GM18867 (cell line): Measurements from ENCODE around the gene CREBZF.

Experiments used
- ATAC-seq: cut with Tn5 transposase; IDR thresholded peaks from one replicate; pipeline ENCODE4 v1.9.1; 2021; ENCODE audit warnings: mild to moderate bottlenecking, moderate library complexity; ENCODE audit not compliant: unreplicated experiment

The CREBZF gene, protein sequence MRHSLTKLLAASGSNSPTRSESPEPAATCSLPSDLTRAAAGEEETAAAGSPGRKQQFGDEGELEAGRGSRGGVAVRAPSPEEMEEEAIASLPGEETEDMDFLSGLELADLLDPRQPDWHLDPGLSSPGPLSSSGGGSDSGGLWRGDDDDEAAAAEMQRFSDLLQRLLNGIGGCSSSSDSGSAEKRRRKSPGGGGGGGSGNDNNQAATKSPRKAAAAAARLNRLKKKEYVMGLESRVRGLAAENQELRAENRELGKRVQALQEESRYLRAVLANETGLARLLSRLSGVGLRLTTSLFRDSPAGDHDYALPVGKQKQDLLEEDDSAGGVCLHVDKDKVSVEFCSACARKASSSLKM

DNA sequence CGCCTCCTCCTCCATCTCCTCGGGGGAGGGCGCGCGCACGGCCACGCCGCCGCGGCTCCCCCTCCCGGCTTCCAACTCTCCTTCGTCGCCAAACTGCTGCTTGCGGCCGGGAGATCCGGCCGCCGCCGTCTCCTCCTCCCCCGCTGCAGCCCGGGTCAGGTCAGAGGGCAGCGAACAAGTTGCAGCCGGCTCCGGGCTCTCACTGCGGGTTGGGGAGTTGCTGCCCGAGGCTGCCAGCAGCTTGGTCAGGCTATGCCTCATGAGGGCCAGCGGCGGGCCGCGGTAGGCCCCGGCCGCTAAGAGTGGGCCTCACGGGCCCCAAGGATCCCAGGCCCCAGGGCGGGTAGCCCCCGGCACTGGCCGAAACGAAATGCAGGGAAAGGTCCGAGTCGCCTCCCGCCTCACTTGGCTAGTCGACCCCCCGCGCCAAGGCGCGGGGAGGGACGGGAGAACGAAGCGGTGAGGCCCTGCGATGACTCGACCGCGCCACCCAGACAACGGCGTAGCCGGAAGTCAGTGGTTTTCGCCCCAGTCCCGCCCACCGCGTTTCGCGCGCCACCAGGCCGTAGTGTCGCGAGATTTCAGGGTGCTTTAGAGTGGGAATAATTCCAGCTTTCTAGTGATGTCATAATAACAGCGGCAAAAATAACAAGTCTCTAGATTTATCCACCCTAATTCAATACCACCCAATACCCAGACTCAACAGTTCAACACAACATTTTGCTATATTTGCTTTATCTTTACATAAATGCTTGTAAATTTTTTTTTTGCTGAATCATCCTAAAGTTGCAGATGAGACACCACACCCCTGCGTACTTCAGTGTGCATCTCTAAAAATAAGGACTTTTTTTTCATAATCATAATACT is at the start of gene CREBZF:
Gene CREBZF, minus strand, starts transcription at position 515 of the 867 bp plus-strand sequence. Its CDS starts 254 bp downstream, at position 261.
- ATAC-seq, result peak; percentile 89

DNA sequence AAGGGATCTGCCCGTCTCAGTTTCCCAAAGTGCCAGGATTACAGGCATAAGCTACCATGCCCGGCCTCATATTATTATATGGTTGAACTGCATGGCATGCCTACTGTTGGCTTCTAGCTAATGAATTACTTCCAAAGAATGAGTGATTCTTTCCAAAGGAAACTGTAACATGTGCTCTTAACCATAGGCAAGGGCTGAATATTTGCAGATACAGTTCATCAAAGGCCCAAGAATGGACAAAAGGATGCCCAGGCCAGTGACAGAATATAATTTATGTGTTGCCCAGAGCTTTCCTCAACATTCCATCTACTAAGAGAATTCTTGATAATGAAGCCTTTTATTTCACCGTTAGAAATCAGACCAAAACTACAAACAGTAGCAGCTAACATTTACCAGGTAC is 48.0 kb upstream of the CREBZF start:
- ATAC-seq, result no peak

DNA sequence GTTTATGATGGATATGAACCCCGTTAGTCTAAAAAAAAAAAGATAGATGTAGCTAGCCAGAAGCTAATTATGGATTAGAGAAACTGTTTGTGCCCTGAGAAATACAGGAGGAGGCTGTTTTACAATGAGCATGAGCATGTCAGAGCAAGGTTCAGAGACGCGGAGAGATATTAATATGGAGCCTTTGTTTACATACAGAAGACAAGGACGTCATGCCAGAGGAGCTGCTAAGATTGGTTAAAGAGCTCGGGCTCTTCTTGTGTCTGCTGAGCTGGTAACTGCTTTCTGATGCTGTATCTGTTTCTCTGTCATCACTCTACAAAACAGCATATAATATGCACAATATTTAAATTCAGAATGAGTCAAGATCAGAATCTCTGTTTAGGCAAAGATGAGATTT is 46.0 kb upstream of the CREBZF start:
- ATAC-seq, result no peak

DNA sequence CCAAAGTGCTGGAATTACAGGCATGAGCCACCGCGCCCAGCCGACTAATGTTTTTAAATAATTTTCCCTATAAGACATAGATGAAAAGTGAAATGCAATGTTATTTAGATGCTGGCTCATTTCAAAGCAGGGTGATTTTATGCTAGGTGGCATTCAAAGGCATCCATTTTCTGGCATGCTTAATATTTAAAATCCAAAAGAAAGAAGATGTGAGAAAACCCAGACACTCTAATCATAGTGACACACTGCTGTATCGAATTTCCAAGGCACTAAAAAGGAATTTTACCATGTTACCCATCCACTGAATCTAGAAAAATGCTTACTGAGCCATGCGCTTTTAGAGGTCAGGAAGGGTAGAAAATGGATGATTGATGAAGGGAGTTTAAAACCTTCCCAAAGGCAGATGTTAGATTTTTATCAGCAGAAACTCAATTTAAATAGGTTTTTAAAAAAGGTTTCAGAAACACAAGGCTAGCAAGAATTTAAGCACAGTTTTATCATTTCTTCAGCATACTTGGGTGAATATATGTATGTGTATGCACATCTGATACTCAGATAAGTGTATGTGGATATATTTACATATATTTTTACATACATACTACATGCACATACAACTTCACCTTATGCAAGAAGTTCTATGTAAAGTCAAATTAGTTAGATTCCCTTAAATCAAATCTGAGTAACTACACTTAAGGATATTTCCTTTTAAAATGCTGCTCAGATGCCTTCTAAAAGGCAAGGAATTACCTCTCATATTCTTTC is 45.2 kb upstream of the CREBZF start:
- ATAC-seq, result no peak

DNA sequence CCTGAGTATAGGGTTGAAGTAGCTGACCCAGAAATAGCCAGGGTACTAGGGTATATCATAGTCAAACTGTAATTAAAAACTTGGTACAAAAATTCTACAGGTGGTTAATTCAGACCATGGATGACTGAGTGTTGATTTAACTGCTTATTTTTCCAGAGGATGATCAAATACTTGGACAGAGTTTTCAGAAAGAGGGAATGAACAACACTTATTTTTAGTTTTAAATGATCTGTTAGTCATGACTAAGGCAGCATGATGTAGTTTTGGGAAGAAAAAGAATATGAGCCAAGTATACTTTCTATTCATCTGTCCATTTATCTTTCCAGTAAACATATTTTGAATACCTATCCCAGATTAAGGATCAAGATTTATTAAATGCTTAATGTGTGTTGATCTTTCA is 40.9 kb upstream of the CREBZF start:
- no peak for ATAC-seq

DNA sequence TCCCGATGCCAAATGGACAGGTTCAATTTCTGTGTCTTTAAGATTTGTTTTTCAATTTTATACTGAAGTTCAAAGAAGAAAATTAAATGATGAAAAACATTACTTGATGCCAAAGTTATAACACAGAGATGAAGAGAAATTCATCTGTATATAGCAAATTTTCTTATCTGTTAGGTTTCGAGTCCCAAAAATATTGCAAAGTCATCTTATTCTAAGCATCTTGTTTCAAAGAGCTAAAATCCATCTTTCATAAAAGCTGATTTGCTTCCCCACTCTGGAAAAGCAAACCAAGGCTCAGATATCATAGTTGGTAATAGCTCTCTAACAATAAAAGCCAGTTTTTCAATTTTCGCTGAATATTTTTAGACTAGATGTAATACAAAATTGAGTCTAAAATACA is 40.0 kb upstream of the CREBZF start:
- no peak for ATAC-seq

DNA sequence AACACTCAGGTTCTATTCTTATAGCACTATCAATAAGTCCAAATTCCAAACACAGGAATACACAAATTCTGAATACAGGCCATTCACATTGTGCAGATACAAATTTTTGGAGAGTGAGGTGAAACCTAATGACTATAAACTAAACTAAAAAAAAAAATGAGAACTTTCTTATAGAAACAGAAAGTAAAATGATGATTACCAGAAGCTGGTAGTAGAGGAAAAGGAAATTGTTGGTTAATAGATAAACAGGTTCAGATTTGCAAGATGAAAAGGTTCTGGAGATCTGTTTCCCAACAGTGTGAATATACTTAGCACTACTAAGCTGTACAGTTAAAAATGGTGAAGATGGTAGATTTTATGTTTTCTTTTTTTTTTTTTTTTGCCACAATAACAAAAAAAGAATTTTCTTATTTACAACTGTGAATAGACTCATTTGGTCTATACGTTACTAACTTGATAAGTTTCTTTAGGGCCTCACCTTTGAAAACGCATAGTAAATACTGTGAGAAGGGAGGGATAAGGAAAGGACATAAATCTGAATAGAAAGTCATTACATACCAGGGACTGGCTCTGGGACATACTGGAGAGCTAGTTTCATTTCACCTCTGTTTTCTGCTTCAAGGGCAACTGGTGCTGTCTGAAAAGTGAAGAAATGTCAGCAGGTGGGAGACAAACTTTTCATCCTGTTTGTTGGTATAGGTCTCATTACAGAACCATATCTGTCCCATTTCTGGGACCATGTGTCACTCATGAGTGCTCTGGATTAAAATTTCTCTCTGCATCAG is 35.2 kb upstream of the CREBZF start:
- peak; percentile 87 for ATAC-seq

DNA sequence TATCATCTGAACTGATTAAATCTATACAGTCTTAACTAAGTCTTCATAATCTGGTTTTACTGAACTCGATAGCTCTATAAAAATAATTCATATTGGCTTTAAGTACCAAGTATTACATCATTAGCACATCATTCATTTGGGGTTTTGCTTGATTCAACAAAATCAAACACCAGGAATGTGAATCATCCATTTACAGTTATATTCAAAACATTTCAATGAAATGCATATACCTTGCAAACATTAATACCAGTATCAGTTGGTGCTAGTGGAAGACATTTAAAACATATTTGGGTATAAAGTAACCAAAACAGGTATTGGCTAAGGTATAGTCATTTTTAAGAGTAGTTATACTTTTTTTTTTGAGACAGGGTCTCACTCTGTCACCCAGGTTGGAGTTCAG is 33.3 kb upstream of the CREBZF start:
- no peak for ATAC-seq

DNA sequence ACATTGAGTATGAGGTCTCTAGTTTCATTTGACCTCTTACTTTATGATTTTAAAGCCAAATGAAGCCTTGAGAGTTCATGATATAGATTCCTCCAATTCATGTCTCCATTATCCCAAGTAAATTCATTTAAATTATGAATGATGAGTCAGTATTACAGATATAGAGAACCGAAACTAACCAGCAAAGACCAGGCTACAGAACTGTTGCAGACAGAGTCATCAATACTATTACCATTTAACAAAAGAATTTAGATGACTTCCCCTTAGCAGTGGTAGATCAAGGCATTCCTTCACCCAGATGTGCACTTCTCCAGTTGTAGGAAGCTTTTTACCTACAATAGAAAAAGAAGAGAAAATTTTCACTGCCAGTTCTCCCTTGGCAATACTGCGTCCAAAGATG is 32.8 kb upstream of the CREBZF start:
- ATAC-seq, result peak; percentile 62

DNA sequence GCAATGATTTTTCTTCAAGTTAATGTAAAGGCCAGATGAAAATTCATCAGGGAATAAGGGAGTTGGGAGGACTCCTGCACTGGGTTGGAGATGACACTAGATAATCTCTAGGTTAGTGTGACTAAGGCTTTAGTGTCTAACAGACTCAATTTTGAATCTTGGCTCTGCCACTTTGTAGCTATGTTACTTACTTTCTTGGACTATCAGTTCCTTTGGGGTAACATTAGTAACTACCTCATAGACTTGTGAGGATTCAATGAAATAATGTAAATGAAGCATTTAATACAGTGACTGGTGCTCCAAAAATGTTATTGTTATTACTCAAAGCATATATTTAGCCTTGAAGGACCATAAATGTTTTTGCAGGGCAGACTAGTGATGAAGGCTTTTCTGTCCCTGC is 30.6 kb upstream of the CREBZF start:
- ATAC-seq, result no peak

DNA sequence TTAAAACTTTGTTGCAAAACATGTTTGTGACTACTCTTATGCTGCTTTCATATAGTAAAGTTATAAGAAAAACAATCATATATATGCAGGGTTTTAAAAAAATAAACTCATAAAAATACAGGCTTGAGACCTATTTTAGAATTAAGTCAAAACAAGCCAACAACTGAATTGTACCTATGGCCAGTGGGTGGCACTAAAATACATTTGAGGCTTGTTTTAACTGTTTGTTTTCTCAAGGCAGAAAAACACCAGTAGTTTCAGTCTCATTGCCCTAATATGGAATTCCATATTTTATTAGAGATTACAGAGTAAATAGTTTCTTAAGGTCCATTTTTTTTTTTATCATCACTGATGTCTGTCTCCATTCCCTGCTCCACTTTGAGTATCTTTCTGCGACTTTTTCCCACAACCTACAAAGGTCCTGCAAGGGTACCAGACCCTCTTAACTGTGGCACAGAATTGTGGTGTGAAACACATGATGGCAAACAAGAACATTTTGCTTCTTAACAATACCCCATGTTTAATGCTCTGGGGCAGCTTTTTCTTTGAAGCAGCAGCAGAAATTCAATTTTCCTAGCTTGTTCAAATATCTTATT is 29.6 kb upstream of the CREBZF start:
- ATAC-seq, result peak; percentile 45

DNA sequence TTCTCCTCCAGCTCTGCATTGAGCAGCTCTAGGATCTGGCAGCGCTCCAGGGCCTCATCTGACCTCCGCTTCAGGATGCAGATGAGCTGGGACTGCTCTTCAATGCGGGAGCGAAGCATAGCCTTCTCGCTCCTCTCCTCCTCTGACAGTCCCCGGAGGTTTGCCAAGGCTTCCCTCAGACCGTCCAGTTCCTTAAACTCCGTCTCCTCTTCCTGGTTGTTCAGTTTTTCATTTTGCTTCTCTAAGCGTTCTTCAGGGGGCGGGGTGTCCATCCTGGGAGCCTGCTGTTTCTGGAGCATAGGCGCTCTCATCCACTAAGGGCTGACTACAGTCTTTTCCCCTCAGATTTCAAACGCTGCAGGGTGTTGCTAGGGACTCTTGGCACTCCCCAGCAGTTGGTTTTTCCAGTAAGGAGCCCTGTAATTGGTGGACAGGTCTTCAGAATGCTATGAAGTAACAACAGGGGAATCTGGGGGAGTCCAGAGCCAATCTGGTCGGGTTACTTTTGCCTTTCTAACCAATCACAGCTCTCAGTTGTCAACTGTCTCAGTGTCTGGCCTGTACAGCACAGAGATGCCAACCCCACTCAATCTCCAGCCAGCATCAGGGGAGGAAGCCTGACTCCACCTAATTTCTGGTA is 21.0 kb upstream of the CREBZF start, which contains the start of gene CCDC89:
Gene CCDC89, minus strand, starts transcription at position 376 of the 640 bp plus-strand sequence. Its CDS starts 65 bp downstream, at position 311.
- no peak for ATAC-seq

DNA sequence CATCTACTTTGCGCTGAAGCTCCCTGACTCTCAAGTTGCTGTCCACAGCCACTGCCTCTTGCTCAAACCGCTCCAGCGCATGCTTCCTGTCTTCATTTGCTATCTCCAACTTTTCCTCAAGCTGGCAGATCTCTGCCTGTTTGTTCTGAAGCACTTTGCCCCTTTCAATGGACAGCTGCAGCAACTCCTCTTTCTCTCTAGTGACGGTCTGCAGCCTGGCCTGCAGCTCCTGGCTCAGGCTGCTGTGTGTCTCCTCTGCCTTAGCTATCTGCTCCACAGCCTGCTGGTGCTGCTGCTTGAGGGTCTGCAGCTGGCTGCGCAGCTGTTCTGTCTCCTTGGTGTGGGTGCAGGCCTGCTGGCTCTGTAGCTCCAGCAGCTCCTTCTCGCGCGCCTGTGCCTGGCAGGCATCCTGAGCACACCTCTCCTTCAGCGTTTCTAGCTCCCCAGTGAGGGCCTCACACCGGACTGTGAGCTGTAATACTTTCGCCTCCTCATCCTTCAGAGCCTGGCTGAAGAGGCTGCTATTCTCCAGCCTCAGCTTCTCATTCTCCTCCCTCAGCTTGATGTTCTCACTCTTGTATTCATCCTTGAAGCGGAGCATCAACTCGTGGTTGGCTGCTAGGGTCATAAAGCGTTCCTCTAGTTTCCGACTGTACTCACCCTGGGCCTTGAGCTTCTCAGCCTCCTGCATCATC is 20.3 kb upstream of the CREBZF start:
- no peak for ATAC-seq

DNA sequence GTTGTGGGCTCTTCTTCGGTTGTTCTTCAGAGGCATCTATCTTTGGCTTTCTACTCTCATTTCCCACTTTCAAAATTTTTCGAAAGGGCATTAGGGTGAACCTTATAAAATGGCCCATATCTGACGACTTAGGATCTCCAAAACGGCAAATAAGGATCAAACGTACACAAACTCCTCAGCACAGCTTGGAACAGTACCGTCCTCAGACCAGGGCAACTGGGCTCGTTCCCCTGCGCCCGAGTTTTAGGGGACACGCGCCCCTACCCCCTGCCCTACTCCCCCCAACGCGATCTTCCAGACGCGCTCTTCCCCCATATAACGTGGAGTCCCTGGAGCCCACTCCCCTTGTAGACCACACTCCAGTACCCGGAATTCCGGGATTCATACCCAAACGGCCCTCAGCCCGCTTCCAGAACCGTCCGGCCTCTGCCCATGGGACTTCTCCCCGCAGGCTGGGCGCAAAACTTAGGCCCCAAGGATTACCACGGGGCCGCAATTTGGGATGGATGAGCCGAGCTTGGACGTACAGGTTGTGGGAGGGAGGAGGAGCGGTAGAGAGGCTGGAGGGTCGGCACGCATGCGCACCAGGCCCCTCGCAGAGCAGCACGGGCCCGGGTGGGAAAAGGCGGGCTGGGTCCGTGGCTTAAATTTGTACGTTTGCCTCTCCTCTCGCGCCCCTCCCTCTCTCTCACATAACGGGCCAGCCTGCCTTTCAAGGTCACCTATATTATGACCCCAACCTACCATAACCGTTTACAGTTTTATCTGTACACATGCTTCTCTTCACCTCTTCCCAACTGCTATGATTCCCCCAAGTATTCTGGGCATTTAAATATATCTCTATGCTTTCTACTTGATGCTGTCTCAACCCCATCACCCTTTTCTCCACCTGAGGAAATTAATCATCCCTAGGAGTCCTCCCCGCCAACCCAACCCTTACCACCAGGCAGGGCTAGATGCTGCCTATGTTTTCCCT is 17.7 kb upstream of the CREBZF start:
- ATAC-seq, result peak; percentile 70

DNA sequence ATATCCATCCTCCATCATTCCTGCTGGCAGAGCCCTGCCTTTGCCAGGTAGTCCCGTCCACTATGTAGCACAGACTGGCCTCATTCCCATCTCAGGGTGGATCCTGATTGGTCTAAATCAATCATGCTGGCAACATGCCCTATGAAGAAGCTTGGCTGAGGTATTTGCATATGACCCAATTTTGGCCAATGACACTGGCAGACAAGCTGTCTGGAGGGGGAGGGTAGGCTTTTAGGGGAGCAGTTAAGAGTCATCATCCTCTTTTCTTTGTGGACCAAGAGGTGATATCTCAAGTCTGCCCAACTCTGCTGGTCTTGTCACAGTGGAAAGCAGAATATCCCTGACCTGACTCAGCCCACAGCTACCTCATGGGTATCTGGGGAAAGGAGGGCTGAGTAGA is 16.0 kb upstream of the CREBZF start:
- no peak for ATAC-seq

DNA sequence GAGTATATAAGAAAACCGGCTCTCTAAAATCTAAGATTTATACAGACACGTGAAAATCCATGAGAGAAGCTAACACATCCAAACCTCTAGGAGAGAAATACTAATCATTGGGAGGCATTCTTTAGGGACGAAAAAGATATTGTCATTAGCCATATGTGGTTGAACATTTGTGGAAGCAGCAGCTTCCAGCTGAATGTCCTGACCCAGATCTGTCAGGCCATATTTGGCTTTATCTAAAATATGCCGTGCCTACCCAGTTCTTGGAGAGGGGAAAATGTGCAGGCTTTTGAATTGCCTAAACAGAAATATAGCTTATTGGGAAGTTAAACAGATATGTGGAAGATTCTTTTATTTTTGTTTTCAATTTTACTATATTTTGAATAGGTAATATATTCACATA is 14.6 kb upstream of the CREBZF start:
- ATAC-seq, result no peak

DNA sequence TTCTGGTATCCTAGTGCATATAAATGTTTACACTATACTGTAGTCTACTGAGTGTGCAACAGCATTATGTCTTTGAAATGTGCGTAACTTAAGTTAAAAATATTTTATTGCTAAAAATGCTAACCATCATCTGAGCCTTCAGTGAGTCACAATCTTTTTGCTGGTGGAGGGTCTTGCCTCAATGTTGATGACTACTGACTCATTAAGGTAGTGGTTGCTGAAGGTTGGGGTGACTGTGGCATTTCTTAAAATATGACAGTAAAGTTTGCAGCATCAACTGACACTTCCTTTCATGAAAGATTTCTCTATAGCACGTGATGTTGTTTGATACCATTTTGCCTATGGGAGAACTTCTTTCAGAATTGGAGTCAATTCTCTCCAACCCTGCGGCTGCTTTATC is 8.5 kb upstream of the CREBZF start:
- no peak for ATAC-seq
